HUDEP-2 (cell line): ENCODE results near the gene FYN.
A peak's percentile ranks its signal among the peaks of the same experiment; 100 is the strongest.
"Not testable (repeated sequence)": the region's sequence is repeated elsewhere in the genome, so short reads cannot be mapped to it uniquely, and the experiment has no call there.

Experiments used
- DNase-seq, 76 experiments: peaks; one replicate each; lab custom pipeline; 2025; ENCODE audit not compliant: unreplicated experiment in 76 of 76; lab: John Stamatoyannopoulos, UW

FYN gene

GRCh38 chr6:111644893-111645430 lies 228.3 kb downstream of the FYN start:
- no peak for DNase-seq

GRCh38 chr6:111642463-111643158 lies 230.6 kb downstream of the FYN start:
- DNase-seq, result peak in 60 of 76 experiments; percentile 12 to 72 (median 42)

- no peak for DNase-seq
These were observed 234.0 kb downstream of the FYN start for GRCh38 chr6:111639266-111639665.

- DNase-seq, result not testable (repeated sequence)
These were observed 238.3 kb downstream of the FYN start for GRCh38 chr6:111634981-111635380.

- DNase-seq, result no peak
These were observed 239.4 kb downstream of the FYN start for GRCh38 chr6:111633822-111634221.

GRCh38 chr6:111632468-111633247 lies 240.6 kb downstream of the FYN start:
- no peak for DNase-seq

- DNase-seq, result no peak
These were observed 241.3 kb downstream of the FYN start for GRCh38 chr6:111631903-111632460.

- no peak for DNase-seq
These were observed 242.2 kb downstream of the FYN start for GRCh38 chr6:111631018-111631417.

- no peak for DNase-seq
These were observed 245.0 kb downstream of the FYN start for GRCh38 chr6:111628142-111628850.

- DNase-seq, result no peak
These were observed 246.8 kb downstream of the FYN start for GRCh38 chr6:111626441-111626840.

- no peak for DNase-seq
These were observed 247.5 kb downstream of the FYN start for GRCh38 chr6:111625461-111626391.

- no peak for DNase-seq
These were observed 248.2 kb downstream of the FYN start for GRCh38 chr6:111625099-111625416.

- no peak for DNase-seq
These were observed 248.7 kb downstream of the FYN start for GRCh38 chr6:111624401-111625098.

GRCh38 chr6:111623046-111623718 lies 250.1 kb downstream of the FYN start:
- no peak for DNase-seq

GRCh38 chr6:111620169-111620568 lies 253.1 kb downstream of the FYN start:
- no peak for DNase-seq

GRCh38 chr6:111618407-111618806 lies 254.8 kb downstream of the FYN start:
- DNase-seq, result no peak

- no peak for DNase-seq
These were observed 256.1 kb downstream of the FYN start for GRCh38 chr6:111617149-111617548.

- no peak for DNase-seq
These were observed 257.2 kb downstream of the FYN start for GRCh38 chr6:111615916-111616612.
